GM23338 (cell line): Measurements from ENCODE around the gene MDN1. TPM values are rescaled to one million over a fixed set of nuclear protein-coding genes. Genes with fewer than 3 reads are reported as not detected.

Experiments
- ATAC-seq: fragments of 200-7000 bp; cut with Tn5 transposase; 3 replicates; pipeline ENCODE4 v1.9.1; 2020
- DNase-seq: peaks from one replicate; pipeline ENCODE4 v3.0.0-alpha.2; 2015; ENCODE audit warnings: low spot score
- H2AFZ ChIP-seq: fragments of 200-600 bp; sonication (generic); 2 replicates; pipeline ENCODE4 v1.8.0; 2016; ENCODE audit warnings: antibody characterized with exemption, mild to moderate bottlenecking, moderate library complexity
- H3F3A ChIP-seq: fragments of 200-600 bp; sonication (generic); replicated peaks from 2 replicates; pipeline ENCODE4 v1.8.0; 2017; ENCODE audit warnings: antibody characterized with exemption, mixed run types, low read depth
- H3K27ac ChIP-seq: fragments of 200-600 bp; sonication (generic); 2 replicates; pipeline ENCODE4 v1.6.1; 2016; ENCODE audit warnings: low read depth
- H3K27me3 ChIP-seq: fragments of 200-600 bp; sonication (generic); 2 replicates; pipeline ENCODE4 v1.8.0; 2016; ENCODE audit warnings: mild to moderate bottlenecking, mixed run types, moderate library complexity; ENCODE audit not compliant: insufficient read depth
- H3K36me3 ChIP-seq: fragments of 200-600 bp; sonication (generic); 2 replicates; pipeline ENCODE4 v1.8.0; 2016; ENCODE audit warnings: mild to moderate bottlenecking; ENCODE audit not compliant: insufficient read depth
- H3K4me1 ChIP-seq: fragments of 200-600 bp; sonication (generic); 2 replicates; pipeline ENCODE4 v1.8.0; 2016; ENCODE audit warnings: mild to moderate bottlenecking, moderate library complexity; ENCODE audit not compliant: insufficient read depth
- H3K4me2 ChIP-seq: fragments of 200-600 bp; sonication (generic); 2 replicates; pipeline ENCODE4 v1.7.1; 2017; ENCODE audit warnings: mixed run types
- H3K4me3 ChIP-seq: fragments of 200-600 bp; sonication (generic); 2 replicates; pipeline ENCODE4 v1.6.1; 2016; ENCODE audit warnings: mixed run types
- H3K79me2 ChIP-seq: fragments of 200-600 bp; sonication (generic); replicated peaks from 2 replicates; pipeline ENCODE4 v1.8.0; 2017; ENCODE audit warnings: mild to moderate bottlenecking; ENCODE audit not compliant: insufficient read depth
- H3K9me2 ChIP-seq: fragments of 200-600 bp; sonication (generic); 2 replicates; pipeline ENCODE4 v1.8.0; 2017; ENCODE audit not compliant: insufficient read depth
- H4K20me1 ChIP-seq: fragments of 200-600 bp; sonication (generic); replicated peaks from 2 replicates; pipeline ENCODE4 v1.8.0; 2017; ENCODE audit warnings: mild to moderate bottlenecking; ENCODE audit not compliant: insufficient read depth
- H3K27ac Mint-ChIP-seq: 2 replicates; pipeline ENCODE4 v1.8.0; 2020; ENCODE audit warnings: inconsistent platforms, mild to moderate bottlenecking, moderate library complexity, mixed read lengths
- H3K27me3 Mint-ChIP-seq: 3 replicates; pipeline ENCODE4 v1.8.0; 2022; ENCODE audit warnings: low read depth, mild to moderate bottlenecking, moderate library complexity, mixed read lengths, inconsistent platforms; ENCODE audit not compliant: insufficient read depth, poor library complexity
- H3K36me3 Mint-ChIP-seq: 3 replicates; pipeline ENCODE4 v1.8.0; 2021; ENCODE audit warnings: low read depth, mild to moderate bottlenecking, inconsistent platforms, moderate library complexity, mixed read lengths
- H3K4me1 Mint-ChIP-seq: 3 replicates; pipeline ENCODE4 v1.8.0; 2020; ENCODE audit warnings: mild to moderate bottlenecking, inconsistent platforms, mixed read lengths
- H3K4me3 Mint-ChIP-seq: 3 replicates; pipeline ENCODE4 v1.8.0; 2021; ENCODE audit warnings: moderate library complexity, mild to moderate bottlenecking, inconsistent platforms, mixed read lengths
- H3K9me3 Mint-ChIP-seq: 3 replicates; pipeline ENCODE4 v1.8.0; 2020; ENCODE audit warnings: moderate library complexity, mild to moderate bottlenecking, inconsistent platforms, mixed read lengths
- EZH2phosphoT487 ChIP-seq: fragments of 200-600 bp; sonication (generic); IDR thresholded peaks from one replicate; pipeline ENCODE4 v1.8.1; 2018; ENCODE audit warnings: antibody characterized with exemption; ENCODE audit not compliant: unreplicated experiment
- POLR2AphosphoS5 ChIP-seq: IDR thresholded peaks from 2 replicates; pipeline ENCODE4 v1.6.1; 2016; ENCODE audit warnings: antibody characterized with exemption, low read depth
- REST ChIP-seq: IDR thresholded peaks from one replicate; pipeline ENCODE4 v1.6.1; 2018; ENCODE audit warnings: antibody characterized with exemption; ENCODE audit not compliant: unreplicated experiment
- ZNF462 ChIP-seq: fragments of 250-450 bp; sonication (Bioruptor Pico); IDR thresholded peaks from 2 replicates; pipeline ENCODE4 v1.5.0; 2020; ENCODE audit warnings: mild to moderate bottlenecking, moderate library complexity
- polyA plus RNA-seq: library from polyadenylated mRNA; unstranded; fragments of >200 nt; fragmentation: Nextera tagmentation; extraction: Ambion mirVana; gene quantifications from 2 replicates; pipeline ENCODE4 v1.2.1, GENCODE V29; 2016
- total RNA-seq: library from RNA; depleted of rRNA; stranded (reverse); fragments of >200 nt; shearing (Covaris generic); gene quantifications from 2 replicates; pipeline ENCODE4 v1.2.3, GENCODE V29; 2014

MDN1 gene
- total and polyA plus RNA-seq, 2 experiments from 2014 or later = 165 to 217 TPM

DNA sequence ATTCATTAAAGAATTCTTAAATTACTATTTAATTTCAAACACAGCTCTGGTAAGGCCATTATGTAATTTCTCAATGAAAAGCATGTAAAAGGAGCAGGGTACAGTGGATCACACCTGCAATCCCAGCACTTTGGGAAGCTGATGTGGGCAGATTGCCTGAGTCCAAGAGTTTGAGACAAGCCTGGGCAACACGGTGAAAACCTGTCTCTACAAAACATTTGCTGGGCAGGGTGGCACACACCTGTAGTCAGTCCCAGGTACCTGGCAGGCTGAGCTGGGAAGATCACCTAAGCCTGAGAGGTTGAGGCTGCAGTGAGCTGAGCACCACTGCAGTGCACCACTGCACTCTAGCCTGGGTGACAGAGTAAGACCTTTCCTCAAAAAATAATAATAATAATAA lies 37.4 kb downstream of the MDN1 start:
- Histone ChIP-seq H3F3A (peaks cover 5% of the 10 kb centered on the region; the same call in 1 of the 2 replicates), H3K79me2 (peaks cover 21% of the 10 kb centered on the region), H3K27ac (peak overlapping the region; percentile 70; the same call in 1 of the 2 replicates), H3K4me2 (no peak overlapping the region), H4K20me1 (peaks cover 6% of the 10 kb centered on the region; the same call in 1 of the 2 replicates), H2AFZ (no peak overlapping the region), H3K36me3 (peaks cover 80% of the 10 kb centered on the region), H3K9me2 (no peaks in the 10 kb centered on the region), H3K4me3 (no peak overlapping the region), H3K27me3 (no peaks in the 10 kb centered on the region), H3K4me1 (no peaks in the 10 kb centered on the region)
- Mint-ChIP-seq H3K36me3 (peaks cover 93% of the 10 kb centered on the region), H3K27me3 (no peaks in the 10 kb centered on the region), H3K27ac (no peak overlapping the region), H3K4me3 (no peak overlapping the region), H3K9me3 (peaks cover 4% of the 10 kb centered on the region; the same call in 1 of the 3 replicates), H3K4me1 (no peaks in the 10 kb centered on the region)
- ATAC-seq = no peak
- DNase-seq = no peak
- TF ChIP-seq POLR2AphosphoS5 = no peak
- no peak for TF ChIP-seq REST

GRCh38 chr6:89781070-89782034 lies 38.2 kb downstream of the MDN1 start:
- Histone ChIP-seq H3K27ac (no peak overlapping the region; the same call in 1 of the 2 replicates), H3F3A (peaks cover 5% of the 10 kb centered on the region; the same call in 1 of the 2 replicates), H3K4me1 (no peaks in the 10 kb centered on the region), H3K79me2 (peaks cover 25% of the 10 kb centered on the region), H3K4me2 (no peak overlapping the region), H3K27me3 (no peaks in the 10 kb centered on the region), H3K9me2 (no peaks in the 10 kb centered on the region), H4K20me1 (peaks cover 6% of the 10 kb centered on the region; the same call in 1 of the 2 replicates), H3K4me3 (no peak overlapping the region), H2AFZ (no peak overlapping the region), H3K36me3 (peaks cover 73% of the 10 kb centered on the region)
- no peak for DNase-seq
- peaks cover 96% of the 10 kb centered on the region for H3K36me3 Mint-ChIP-seq
- no peak overlapping the region for H3K27ac Mint-ChIP-seq
- peaks cover 4% of the 10 kb centered on the region; the same call in 1 of the 3 replicates for H3K9me3 Mint-ChIP-seq
- H3K4me3 Mint-ChIP-seq = no peak overlapping the region
- no peaks in the 10 kb centered on the region for H3K27me3 Mint-ChIP-seq
- no peaks in the 10 kb centered on the region for H3K4me1 Mint-ChIP-seq
- no peak for ATAC-seq
- TF ChIP-seq EZH2phosphoT487 = peak; percentile 64
- no peak for TF ChIP-seq ZNF462
